ENCODE data around the gene OR13C4.

The OR13C4 gene

GRCh38 chr9:104556830-104557634 lies 30.0 kb upstream of the OR13C4 start:
- Histone ChIP-seq H3K36me3 (ENCODE audit: low read depth) (no peaks in the 10 kb centered on the region), H3K27ac (ENCODE audit: poor library complexity, severe bottlenecking) (no peak overlapping the region), H3K9me3 (ENCODE audit: severe bottlenecking) (no peaks in the 10 kb centered on the region), H3K4me1 (ENCODE audit: insufficient read depth, poor library complexity, severe bottlenecking) (no peaks in the 10 kb centered on the region), H3K27me3 (ENCODE audit: insufficient read depth, poor library complexity, severe bottlenecking) (no peaks in the 10 kb centered on the region), H3K4me3 (ENCODE audit: severe bottlenecking) (no peak overlapping the region)
- DNase-seq (ENCODE audit: low spot score) (no peak), ATAC-seq (ENCODE audit: low read depth) (no peak)
- TF ChIP-seq CTCF (IDR thresholded peaks at IDR 0.05; ENCODE audit: poor library complexity, severe bottlenecking), result no peak

GRCh38 chr9:104555521-104555920 lies 28.5 kb upstream of the OR13C4 start:
- Histone ChIP-seq H3K9me3 (ENCODE audit: severe bottlenecking) (no peaks in the 10 kb centered on the region), H3K27ac (ENCODE audit: poor library complexity, severe bottlenecking) (no peak overlapping the region), H3K27me3 (ENCODE audit: insufficient read depth, poor library complexity, severe bottlenecking) (no peaks in the 10 kb centered on the region), H3K4me1 (ENCODE audit: insufficient read depth, poor library complexity, severe bottlenecking) (no peaks in the 10 kb centered on the region), H3K36me3 (ENCODE audit: low read depth) (no peaks in the 10 kb centered on the region), H3K4me3 (ENCODE audit: severe bottlenecking) (no peak overlapping the region)
- TF ChIP-seq CTCF (IDR thresholded peaks at IDR 0.05; ENCODE audit: poor library complexity, severe bottlenecking), result no peak
- ATAC-seq (ENCODE audit: low read depth), result no peak
- DNase-seq (ENCODE audit: low spot score), result no peak

- H3K36me3 ChIP-seq (ENCODE audit: low read depth), result no peaks in the 10 kb centered on the region
- DNase-seq (ENCODE audit: low spot score) (no peak), ATAC-seq (ENCODE audit: low read depth) (no peak)
- no peaks in the 10 kb centered on the region for H3K4me1 ChIP-seq (ENCODE audit: insufficient read depth, poor library complexity, severe bottlenecking)
- no peak overlapping the region for H3K27ac ChIP-seq (ENCODE audit: poor library complexity, severe bottlenecking)
- no peaks in the 10 kb centered on the region for H3K9me3 ChIP-seq (ENCODE audit: severe bottlenecking)
- no peak for TF ChIP-seq CTCF (IDR thresholded peaks at IDR 0.05; ENCODE audit: poor library complexity, severe bottlenecking)
- no peak overlapping the region for H3K4me3 ChIP-seq (ENCODE audit: severe bottlenecking)
- H3K27me3 ChIP-seq (ENCODE audit: insufficient read depth, poor library complexity, severe bottlenecking), result no peaks in the 10 kb centered on the region
These were observed 26.3 kb upstream of the OR13C4 start for GRCh38 chr9:104553261-104553660.

GRCh38 chr9:104544644-104545043 lies 17.6 kb upstream of the OR13C4 start:
- no peak for DNase-seq (ENCODE audit: low spot score)
- Histone ChIP-seq H3K36me3 (ENCODE audit: low read depth) (no peaks in the 10 kb centered on the region), H3K4me1 (ENCODE audit: insufficient read depth, poor library complexity, severe bottlenecking) (no peaks in the 10 kb centered on the region), H3K4me3 (ENCODE audit: severe bottlenecking) (no peak overlapping the region), H3K27ac (ENCODE audit: poor library complexity, severe bottlenecking) (no peak overlapping the region), H3K9me3 (ENCODE audit: severe bottlenecking) (no peaks in the 10 kb centered on the region), H3K27me3 (ENCODE audit: insufficient read depth, poor library complexity, severe bottlenecking) (no peaks in the 10 kb centered on the region)
- ATAC-seq (ENCODE audit: low read depth), result no peak
- TF ChIP-seq CTCF (IDR thresholded peaks at IDR 0.05; ENCODE audit: poor library complexity, severe bottlenecking), result no peak

GRCh38 chr9:104539275-104539674 lies 12.3 kb upstream of the OR13C4 start:
- ATAC-seq (ENCODE audit: low read depth), result no peak
- Histone ChIP-seq H3K27me3 (ENCODE audit: insufficient read depth, poor library complexity, severe bottlenecking) (no peaks in the 10 kb centered on the region), H3K36me3 (ENCODE audit: low read depth) (no peaks in the 10 kb centered on the region), H3K9me3 (ENCODE audit: severe bottlenecking) (no peaks in the 10 kb centered on the region), H3K4me3 (ENCODE audit: severe bottlenecking) (no peak overlapping the region), H3K4me1 (ENCODE audit: insufficient read depth, poor library complexity, severe bottlenecking) (no peaks in the 10 kb centered on the region), H3K27ac (ENCODE audit: poor library complexity, severe bottlenecking) (no peak overlapping the region)
- DNase-seq (ENCODE audit: low spot score), result no peak
- no peak for TF ChIP-seq CTCF (IDR thresholded peaks at IDR 0.05; ENCODE audit: poor library complexity, severe bottlenecking)

All from RWPE2 (cell line).